Neural progenitor cell (in vitro differentiated cells): ENCODE data around the gene GOLT1A.

Experiments used
- EZH2 ChIP-seq: fragments of 200-600 bp; sonication (generic); IDR thresholded peaks from 2 replicates; pipeline ENCODE4 v1.6.1; 2017; ENCODE audit warnings: antibody characterized with exemption, mild to moderate bottlenecking, moderate library complexity
- EZH2phosphoT487 ChIP-seq: fragments of 200-600 bp; sonication (generic); IDR thresholded peaks from 2 replicates; pipeline ENCODE4 v1.6.1; 2017; ENCODE audit warnings: antibody characterized with exemption
- TF ChIP-seq, protein P1 (sequence below): fragments of 200-600 bp; sonication (generic); IDR thresholded peaks from 2 replicates; pipeline ENCODE4 v1.5.1; 2017; ENCODE audit warnings: antibody characterized with exemption, mild to moderate bottlenecking

DNA sequence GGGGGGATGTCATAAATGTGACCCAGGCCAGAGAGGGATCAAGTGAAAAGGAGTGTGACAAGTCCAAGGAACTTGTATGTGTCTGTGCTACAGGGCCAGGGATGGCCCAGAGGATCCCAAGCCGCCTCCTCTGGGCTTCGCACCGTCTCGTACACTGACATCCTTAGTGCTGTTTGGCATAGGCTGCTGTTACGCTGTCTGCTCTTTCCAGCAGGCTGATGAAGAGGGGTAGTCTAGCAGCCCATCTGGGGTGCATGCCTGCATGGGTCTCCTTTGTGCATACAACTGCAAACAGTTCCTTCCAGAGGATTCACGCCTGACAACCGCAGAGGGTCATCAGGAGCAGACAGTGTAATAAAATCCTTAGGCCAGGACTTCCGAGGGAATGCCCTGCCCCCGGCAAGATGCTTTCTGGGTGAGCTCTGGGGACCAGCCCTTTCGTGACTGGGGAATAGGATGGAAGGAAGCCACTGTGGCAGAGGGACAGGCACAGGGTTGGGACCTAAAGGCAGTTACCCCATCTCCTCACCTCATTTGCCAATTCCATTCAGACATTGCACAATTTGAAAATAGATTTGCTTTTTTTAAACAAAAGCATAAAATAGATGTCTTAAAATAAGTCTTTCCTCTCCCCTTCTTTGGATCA, 6.3 kb upstream of the GOLT1A start:
- TF ChIP-seq, protein P1, sequence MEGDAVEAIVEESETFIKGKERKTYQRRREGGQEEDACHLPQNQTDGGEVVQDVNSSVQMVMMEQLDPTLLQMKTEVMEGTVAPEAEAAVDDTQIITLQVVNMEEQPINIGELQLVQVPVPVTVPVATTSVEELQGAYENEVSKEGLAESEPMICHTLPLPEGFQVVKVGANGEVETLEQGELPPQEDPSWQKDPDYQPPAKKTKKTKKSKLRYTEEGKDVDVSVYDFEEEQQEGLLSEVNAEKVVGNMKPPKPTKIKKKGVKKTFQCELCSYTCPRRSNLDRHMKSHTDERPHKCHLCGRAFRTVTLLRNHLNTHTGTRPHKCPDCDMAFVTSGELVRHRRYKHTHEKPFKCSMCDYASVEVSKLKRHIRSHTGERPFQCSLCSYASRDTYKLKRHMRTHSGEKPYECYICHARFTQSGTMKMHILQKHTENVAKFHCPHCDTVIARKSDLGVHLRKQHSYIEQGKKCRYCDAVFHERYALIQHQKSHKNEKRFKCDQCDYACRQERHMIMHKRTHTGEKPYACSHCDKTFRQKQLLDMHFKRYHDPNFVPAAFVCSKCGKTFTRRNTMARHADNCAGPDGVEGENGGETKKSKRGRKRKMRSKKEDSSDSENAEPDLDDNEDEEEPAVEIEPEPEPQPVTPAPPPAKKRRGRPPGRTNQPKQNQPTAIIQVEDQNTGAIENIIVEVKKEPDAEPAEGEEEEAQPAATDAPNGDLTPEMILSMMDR = no peak
- TF ChIP-seq EZH2 (no peak), EZH2phosphoT487 (no peak)
